Measurements from ENCODE around the gene KLHL7. TPM values are rescaled to one million over a fixed set of nuclear protein-coding genes. Genes with fewer than 3 reads are reported as not detected.
A peak's percentile ranks its signal among the peaks of the same experiment; 100 is the strongest.

KLHL7 gene
- total and polyA plus RNA-seq, 10 donors: 8.8 to 31.6 (median 20.1) TPM

- no peak for DNase-seq
- no peak overlapping the region for H3K4me3 ChIP-seq
- H3K9me3 ChIP-seq: no peaks in the 10 kb centered on the region
- no peaks in the 10 kb centered on the region for H3K4me1 ChIP-seq
- TF ChIP-seq CTCF (IDR thresholded peaks at IDR 0.05 in 8 of 11, conservative IDR thresholded peaks at IDR 0.05 in 3 of 11) (no peak), POLR2A (IDR thresholded peaks at IDR 0.05) (no peak), POLR2AphosphoS5 (IDR thresholded peaks at IDR 0.05) (no peak)
- 82 to 97% (median 89%) methylated on average over 1 of the region's 1 CpG for WGBS, 5 donors
- intact Hi-C loops (cut with DNase I; ENCODE audit: low total_unique reads): no loop called here
- H3K27ac ChIP-seq: no peak overlapping the region
- H3K27me3 ChIP-seq (replicated peaks in 1 of 7): no peaks in the 10 kb centered on the region
- no peaks in the 10 kb centered on the region for H3K36me3 ChIP-seq
Observed at GRCh38 chr7:23065974-23066373, 39.6 kb upstream of the KLHL7 start.

GRCh38 chr7:23067271-23067670 is 38.3 kb upstream of the KLHL7 start:
- Histone ChIP-seq H3K27ac (peak overlapping the region in 3 of 8 donors; percentile 9 to 26 (median 20)), H3K4me1 (no peaks in the 10 kb centered on the region), H3K27me3 (replicated peaks in 1 of 7) (no peaks in the 10 kb centered on the region), H3K36me3 (no peaks in the 10 kb centered on the region), H3K4me3 (no peak overlapping the region), H3K9me3 (no peaks in the 10 kb centered on the region)
- WGBS, 5 donors: 59 to 87% (median 71%) methylated on average over 1 of the region's 1 CpG
- DNase-seq: no peak
- no peak for TF ChIP-seq CTCF (IDR thresholded peaks at IDR 0.05 in 8 of 11, conservative IDR thresholded peaks at IDR 0.05 in 3 of 11)
- TF ChIP-seq POLR2A (IDR thresholded peaks at IDR 0.05): no peak
- no peak for TF ChIP-seq POLR2AphosphoS5 (IDR thresholded peaks at IDR 0.05)
- intact Hi-C loops (cut with DNase I; ENCODE audit: low total_unique reads): no loop called here

DNA sequence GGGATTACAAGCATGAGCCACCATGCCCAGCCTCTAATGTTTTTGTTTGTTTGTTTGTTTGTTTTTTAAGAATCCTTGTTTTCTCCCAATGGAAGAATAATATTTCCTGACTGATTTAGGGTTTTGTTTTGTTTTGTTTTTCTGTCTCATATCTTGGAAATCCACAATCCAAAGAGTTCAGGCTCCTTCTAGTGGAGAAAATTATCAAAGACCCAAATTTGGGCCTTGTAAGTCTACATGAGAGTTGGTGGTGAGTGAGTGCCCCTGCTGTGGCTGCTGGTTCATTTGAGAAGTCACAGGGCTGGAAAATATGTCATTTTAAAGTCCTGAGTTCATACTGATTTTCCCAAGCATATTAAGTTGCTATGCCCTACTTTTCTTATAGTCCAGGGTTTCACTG is 33.5 kb upstream of the KLHL7 start:
- TF ChIP-seq CTCF (IDR thresholded peaks at IDR 0.05 in 8 of 11, conservative IDR thresholded peaks at IDR 0.05 in 3 of 11) (peak in 2 of 11 experiments; percentile 7 to 16), POLR2AphosphoS5 (IDR thresholded peaks at IDR 0.05) (no peak), POLR2A (IDR thresholded peaks at IDR 0.05) (no peak)
- H3K9me3 ChIP-seq: no peaks in the 10 kb centered on the region
- no peaks in the 10 kb centered on the region for H3K36me3 ChIP-seq
- H3K4me3 ChIP-seq: no peak overlapping the region
- H3K4me1 ChIP-seq: no peaks in the 10 kb centered on the region
- no peak overlapping the region for H3K27ac ChIP-seq
- no peak for DNase-seq
- intact Hi-C loops (cut with DNase I; ENCODE audit: low total_unique reads): no loop called here
- H3K27me3 ChIP-seq (replicated peaks in 1 of 7): no peaks in the 10 kb centered on the region

- TF ChIP-seq POLR2A (IDR thresholded peaks at IDR 0.05): no peak
- TF ChIP-seq CTCF (IDR thresholded peaks at IDR 0.05 in 8 of 11, conservative IDR thresholded peaks at IDR 0.05 in 3 of 11): no peak
- no peak for TF ChIP-seq POLR2AphosphoS5 (IDR thresholded peaks at IDR 0.05)
- 37 to 57% (median 43%) methylated on average over 2 of the region's 2 CpGs for WGBS, 5 donors
- no peak overlapping the region for H3K27ac ChIP-seq
- no peaks in the 10 kb centered on the region for H3K4me1 ChIP-seq
- H3K27me3 ChIP-seq (replicated peaks in 1 of 7): no peaks in the 10 kb centered on the region
- no peak overlapping the region for H3K4me3 ChIP-seq
- H3K36me3 ChIP-seq: no peaks in the 10 kb centered on the region
- intact Hi-C loops (cut with DNase I; ENCODE audit: low total_unique reads): no loop called here
- no peak for DNase-seq
- no peaks in the 10 kb centered on the region for H3K9me3 ChIP-seq
Observed at GRCh38 chr7:23072922-23073321, 32.7 kb upstream of the KLHL7 start.
